Stomach smooth muscle (tissue), 2 donors: ENCODE measurements around the gene STAP2.

Source experiments
- H3K27ac ChIP-seq: one replicate; pipeline ENCODE4 v1.7.0; 2013; ENCODE audit warnings: mild to moderate bottlenecking, low read length, inconsistent platforms
- H3K27me3 ChIP-seq, 2 donors: one replicate each; pipeline ENCODE4 v1.7.0; 2013; ENCODE audit warnings: low read length in 2 of 2; ENCODE audit not compliant: insufficient read depth in 2 of 2, control insufficient read depth in 1 of 2
- H3K36me3 ChIP-seq, 2 donors: one replicate each; pipeline ENCODE4 v1.7.0; 2013; ENCODE audit warnings: low read length in 2 of 2; ENCODE audit not compliant: control insufficient read depth in 2 of 2, insufficient read depth in 2 of 2
- H3K4me1 ChIP-seq: one replicate; pipeline ENCODE4 v1.7.0; 2013; ENCODE audit warnings: low read length; ENCODE audit not compliant: control insufficient read depth, insufficient read depth
- H3K4me3 ChIP-seq, 2 donors: one replicate each; pipeline ENCODE4 v1.7.0; 2013; ENCODE audit warnings: low read length in 2 of 2
- H3K9ac ChIP-seq, 2 donors: one replicate each; pipeline ENCODE4 v1.7.0; 2013; ENCODE audit warnings: low read length in 2 of 2, mild to moderate bottlenecking in 1 of 2
- H3K9me3 ChIP-seq, 2 donors: one replicate each; pipeline ENCODE4 v1.7.0; 2013; ENCODE audit warnings: low read length in 2 of 2; ENCODE audit not compliant: control insufficient read depth in 2 of 2
- donor health status: healthy.
- donor health status: Pancreatic carcinoma.

STAP2 gene

DNA sequence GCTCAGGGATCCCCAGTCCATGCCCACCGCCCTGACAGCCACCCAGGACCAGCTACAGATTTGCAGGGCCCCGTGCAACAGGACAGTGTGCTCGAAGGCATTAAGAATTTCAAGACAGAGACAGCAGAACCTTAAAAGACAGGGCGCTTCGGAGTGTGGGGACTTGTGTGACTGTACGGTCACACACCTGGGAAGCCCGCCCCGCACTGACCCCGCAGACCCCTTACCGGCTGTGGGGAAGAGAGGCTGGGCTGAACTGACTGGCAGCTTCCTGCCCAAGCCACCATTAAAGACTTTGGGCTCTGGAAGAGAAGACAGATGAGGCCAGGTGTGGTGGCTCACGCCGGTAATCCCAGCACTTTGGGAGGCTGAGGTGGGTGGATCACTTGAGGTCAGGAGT lies 14.4 kb downstream of the STAP2 start:
- Histone ChIP-seq H3K27ac (no peak overlapping the region), H3K4me1 (peaks cover 12% of the 10 kb centered on the region), H3K27me3 (peaks cover 0 to 18% of the 10 kb centered on the region in 2 donors), H3K36me3 (no peaks in the 10 kb centered on the region), H3K4me3 (no peak overlapping the region), H3K9me3 (no peaks in the 10 kb centered on the region), H3K9ac (no peak overlapping the region)

DNA sequence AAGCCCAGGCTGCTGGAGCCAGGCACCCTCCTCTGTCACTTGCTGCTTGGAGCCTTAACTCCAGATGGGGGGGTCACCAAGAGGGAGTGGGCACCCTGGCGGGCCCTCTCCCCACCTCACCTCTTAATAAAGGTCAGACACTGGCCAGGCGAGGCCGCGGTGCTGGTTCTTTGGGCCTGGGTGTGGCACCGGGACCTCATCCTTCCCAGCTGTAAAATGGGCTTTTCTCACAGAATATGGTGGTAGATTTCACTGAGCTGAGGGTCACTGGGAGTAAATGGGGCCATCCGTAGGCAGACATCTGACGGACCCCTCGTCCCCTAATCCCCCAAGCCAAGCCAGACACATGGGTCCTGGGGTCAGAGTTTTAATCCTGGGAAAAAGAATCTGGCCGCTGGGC lies 14.9 kb downstream of the STAP2 start:
- Histone ChIP-seq H3K9me3 (no peaks in the 10 kb centered on the region), H3K27me3 (peaks cover 0 to 18% of the 10 kb centered on the region in 2 donors), H3K27ac (no peak overlapping the region), H3K4me3 (no peak overlapping the region), H3K4me1 (peaks cover 11% of the 10 kb centered on the region), H3K9ac (no peak overlapping the region), H3K36me3 (no peaks in the 10 kb centered on the region)

DNA sequence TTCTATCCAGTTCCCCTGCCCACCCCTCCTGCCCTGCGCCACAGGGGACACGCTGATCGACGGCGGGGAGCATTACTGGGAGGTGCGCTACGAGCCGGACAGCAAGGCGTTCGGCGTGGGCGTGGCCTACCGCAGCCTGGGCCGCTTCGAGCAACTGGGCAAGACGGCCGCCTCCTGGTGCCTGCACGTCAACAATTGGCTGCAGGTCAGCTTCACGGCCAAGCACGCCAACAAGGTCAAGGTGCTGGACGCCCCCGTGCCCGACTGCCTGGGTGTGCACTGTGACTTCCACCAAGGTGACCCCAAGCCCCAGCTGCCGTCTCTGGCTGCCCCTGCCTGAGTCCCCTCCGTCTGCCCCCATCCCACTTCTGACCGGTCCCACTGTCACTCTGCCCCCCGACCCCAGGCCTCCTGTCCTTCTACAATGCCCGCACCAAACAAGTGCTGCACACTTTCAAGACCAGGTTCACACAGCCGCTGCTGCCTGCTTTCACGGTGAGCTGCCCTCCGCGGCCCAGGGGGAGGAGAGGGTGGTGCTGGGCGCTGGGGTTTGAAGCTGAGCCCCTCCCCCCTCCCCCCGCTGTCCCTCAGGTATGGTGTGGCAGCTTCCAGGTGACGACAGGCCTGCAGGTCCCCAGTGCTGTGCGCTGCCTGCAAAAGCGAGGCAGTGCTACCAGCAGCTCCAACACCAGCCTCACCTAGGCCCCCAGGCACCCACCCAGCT lies 15.5 kb downstream of the STAP2 start:
- H3K9ac ChIP-seq = no peak overlapping the region
- no peak overlapping the region for H3K27ac ChIP-seq
- H3K9me3 ChIP-seq = no peaks in the 10 kb centered on the region
- peaks cover 9% of the 10 kb centered on the region for H3K4me1 ChIP-seq
- H3K36me3 ChIP-seq = no peaks in the 10 kb centered on the region
- peaks cover 0 to 18% of the 10 kb centered on the region in 2 donors for H3K27me3 ChIP-seq
- no peak overlapping the region for H3K4me3 ChIP-seq

DNA sequence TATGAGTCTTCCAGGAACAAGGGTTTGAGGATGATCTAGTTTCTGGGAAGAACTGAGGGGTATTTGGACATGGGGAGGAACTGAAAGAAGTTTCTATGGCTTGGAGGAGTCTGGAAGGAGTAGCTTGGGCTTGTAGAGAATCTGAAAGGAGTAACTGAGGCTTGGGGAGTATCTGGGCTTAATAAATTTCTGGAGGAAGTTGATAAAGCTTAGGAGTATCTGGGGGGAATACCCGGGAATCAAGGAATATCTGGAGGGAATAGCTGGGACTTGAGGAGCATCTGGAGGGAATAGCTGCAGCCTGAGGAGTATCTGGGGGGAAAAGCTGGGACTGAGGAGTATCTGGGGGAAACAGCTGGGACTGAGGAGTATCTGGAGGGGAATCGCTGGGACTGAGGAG lies 18.2 kb downstream of the STAP2 start:
- no peaks in the 10 kb centered on the region for H3K36me3 ChIP-seq
- no peaks in the 10 kb centered on the region for H3K4me1 ChIP-seq
- no peaks in the 10 kb centered on the region for H3K9me3 ChIP-seq
- H3K27me3 ChIP-seq = peaks cover 0 to 3% of the 10 kb centered on the region in 2 donors
- no peak overlapping the region for H3K9ac ChIP-seq
- H3K27ac ChIP-seq = no peak overlapping the region
- H3K4me3 ChIP-seq = no peak overlapping the region

DNA sequence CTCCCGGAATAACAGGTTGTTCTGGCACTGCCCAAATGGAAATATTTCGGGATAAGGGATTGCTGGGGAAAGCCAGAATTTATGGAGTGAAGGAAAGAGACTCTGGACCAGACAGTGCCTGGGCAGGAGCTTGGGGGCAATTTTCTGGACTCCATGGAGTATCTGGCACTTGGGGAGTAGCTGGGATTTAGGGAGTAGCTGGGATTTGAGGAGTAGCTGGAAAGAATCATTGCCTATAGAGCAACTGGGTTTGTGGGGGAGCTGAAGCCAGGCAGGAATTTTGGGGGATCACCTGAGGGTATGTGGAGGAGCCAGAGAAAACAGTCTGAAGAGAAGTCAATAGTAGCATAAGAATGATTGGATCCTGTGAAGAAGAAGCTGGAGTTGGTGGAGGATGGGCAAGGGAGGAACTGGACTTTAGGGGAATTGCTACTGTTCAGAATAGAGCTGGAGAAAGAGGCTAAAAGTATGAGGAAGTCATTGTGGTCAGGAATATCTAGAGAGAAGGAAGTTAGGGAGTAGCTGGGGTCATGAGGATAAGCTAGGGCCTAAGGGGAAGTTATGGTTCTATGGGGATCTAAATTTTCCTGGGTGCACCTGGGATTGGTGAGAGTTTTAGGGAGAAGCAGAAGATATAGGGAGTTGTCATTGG lies 19.4 kb downstream of the STAP2 start:
- H3K27ac ChIP-seq = no peak overlapping the region
- H3K9me3 ChIP-seq = no peaks in the 10 kb centered on the region
- H3K36me3 ChIP-seq = no peaks in the 10 kb centered on the region
- H3K27me3 ChIP-seq = peaks cover 0 to 3% of the 10 kb centered on the region in 2 donors
- no peak overlapping the region for H3K4me3 ChIP-seq
- no peak overlapping the region for H3K9ac ChIP-seq
- no peaks in the 10 kb centered on the region for H3K4me1 ChIP-seq

DNA sequence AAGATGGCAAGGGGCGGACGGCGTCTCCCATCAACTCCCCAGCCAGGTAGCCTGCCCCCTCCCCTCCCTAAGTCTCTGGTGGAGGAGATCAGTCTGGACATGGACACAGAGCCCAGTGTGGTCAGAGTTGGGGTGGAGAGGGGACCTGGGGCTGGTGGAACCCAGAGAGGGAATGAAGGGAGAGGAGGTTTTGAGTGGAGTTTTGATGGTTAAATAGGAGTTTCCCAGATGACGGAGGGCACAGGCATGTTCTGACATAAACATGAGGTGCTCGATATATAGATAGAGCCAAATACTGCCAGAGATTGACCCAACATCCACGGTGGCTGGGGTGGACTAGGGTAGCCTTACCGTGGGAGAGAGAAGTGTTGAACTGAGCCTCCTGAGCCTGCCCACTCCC lies 20.2 kb downstream of the STAP2 start:
- peaks cover 0 to 3% of the 10 kb centered on the region in 2 donors for H3K27me3 ChIP-seq
- H3K36me3 ChIP-seq = no peaks in the 10 kb centered on the region
- H3K9ac ChIP-seq = no peak overlapping the region
- H3K27ac ChIP-seq = no peak overlapping the region
- no peaks in the 10 kb centered on the region for H3K9me3 ChIP-seq
- H3K4me3 ChIP-seq = no peak overlapping the region
- H3K4me1 ChIP-seq = no peaks in the 10 kb centered on the region

DNA sequence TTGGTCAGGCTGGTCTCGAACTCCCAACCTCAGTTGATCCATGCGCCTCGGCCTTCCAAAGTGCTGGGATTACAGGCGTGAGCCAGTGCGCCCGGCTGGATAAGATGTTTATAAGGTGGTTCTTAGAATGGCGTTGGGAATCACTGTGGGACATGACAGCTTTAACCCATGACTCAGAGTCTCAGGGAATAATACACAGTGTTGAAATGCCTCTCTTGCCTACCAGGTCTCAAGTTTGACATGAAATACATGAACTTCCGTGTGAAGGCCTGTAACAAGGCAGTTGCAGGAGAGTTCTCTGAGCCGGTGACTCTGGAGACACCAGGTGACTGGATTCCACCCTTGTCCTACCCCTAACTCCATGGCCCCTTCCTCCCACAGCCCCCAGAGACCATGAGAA lies 21.7 kb downstream of the STAP2 start:
- no peak overlapping the region for H3K9ac ChIP-seq
- no peak overlapping the region for H3K27ac ChIP-seq
- peaks cover 0 to 3% of the 10 kb centered on the region in 2 donors for H3K27me3 ChIP-seq
- no peaks in the 10 kb centered on the region for H3K9me3 ChIP-seq
- H3K4me3 ChIP-seq = no peak overlapping the region
- no peaks in the 10 kb centered on the region for H3K4me1 ChIP-seq
- no peaks in the 10 kb centered on the region for H3K36me3 ChIP-seq

DNA sequence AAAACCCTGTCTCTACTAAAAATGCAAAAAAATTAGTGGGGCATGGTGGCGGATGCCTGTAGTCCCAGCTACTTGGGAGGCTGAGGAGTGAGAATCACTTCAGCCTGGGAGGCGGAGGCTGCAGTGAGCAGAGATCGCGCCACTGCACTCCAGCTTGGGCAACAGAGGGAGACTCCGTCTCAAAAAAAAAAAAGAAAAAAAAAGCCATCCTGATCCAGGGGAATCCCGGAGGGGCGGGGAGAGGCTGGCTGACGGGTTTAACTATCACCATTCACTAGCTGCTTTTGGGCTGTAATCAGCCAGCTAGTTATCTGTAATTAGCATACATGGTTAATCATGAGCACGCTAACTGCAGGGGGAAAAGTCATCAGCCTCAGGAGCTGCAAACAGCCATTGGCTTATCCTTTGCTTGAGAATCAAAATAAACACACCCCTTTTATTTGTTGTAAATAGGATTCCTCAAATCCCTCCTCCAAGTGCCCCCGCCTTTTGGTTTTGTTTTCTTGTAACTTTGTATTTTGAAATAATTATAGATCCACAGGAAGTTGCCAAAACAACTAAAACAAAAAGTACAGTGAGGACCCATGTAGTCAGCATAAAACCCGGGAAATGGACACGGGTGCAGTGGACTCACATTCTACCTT lies 24.7 kb downstream of the STAP2 start:
- no peaks in the 10 kb centered on the region for H3K27me3 ChIP-seq
- no peak overlapping the region for H3K9ac ChIP-seq
- H3K9me3 ChIP-seq = no peaks in the 10 kb centered on the region
- H3K36me3 ChIP-seq = no peaks in the 10 kb centered on the region
- H3K27ac ChIP-seq = no peak overlapping the region
- H3K4me3 ChIP-seq = no peak overlapping the region
- H3K4me1 ChIP-seq = no peaks in the 10 kb centered on the region

DNA sequence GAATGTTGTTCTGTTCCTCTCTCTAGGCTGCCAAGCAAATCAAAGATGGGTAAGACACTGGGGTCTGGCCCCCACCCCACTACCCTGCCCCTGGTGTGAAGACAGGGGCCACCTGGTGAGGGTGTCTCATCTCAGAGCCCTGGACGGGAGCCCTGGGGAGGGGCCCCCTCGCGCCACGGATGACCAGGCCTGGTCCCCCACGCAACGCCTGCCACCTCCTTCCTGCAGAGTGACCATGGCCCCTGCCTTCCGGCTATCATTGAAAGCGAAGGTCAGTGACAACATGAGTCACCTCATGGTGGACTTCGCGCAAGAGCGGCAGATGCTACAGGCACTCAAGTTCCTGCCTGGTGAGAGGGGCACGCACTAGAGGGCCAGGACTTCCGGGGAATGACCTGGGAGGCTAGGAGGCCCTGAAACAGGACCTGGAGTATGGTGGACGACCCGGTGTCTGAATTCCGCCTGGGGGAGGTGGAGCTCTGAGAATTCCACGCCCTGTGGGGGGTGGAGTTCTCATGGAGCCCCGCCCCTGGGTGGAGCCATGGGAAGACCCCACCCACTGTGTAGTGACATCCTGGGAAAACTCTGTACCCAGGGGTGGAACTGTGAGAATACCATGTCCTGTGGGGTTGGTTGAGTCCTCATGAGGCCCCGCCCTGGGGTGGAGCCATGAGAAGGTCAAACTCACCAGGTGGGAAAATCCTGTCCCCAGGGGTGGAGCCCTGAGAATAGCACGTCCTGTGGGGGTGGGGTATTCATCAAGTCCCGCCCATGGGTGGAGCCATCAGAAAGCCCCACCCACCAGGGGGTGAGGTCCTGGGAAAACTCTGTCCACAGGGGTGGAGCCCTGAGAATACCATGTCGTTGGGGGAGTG lies 28.1 kb downstream of the STAP2 start:
- H3K36me3 ChIP-seq = no peaks in the 10 kb centered on the region
- no peak overlapping the region for H3K9ac ChIP-seq
- no peaks in the 10 kb centered on the region for H3K9me3 ChIP-seq
- no peaks in the 10 kb centered on the region for H3K4me1 ChIP-seq
- no peak overlapping the region for H3K4me3 ChIP-seq
- peaks cover under 1 to 2% of the 10 kb centered on the region in 2 donors for H3K27me3 ChIP-seq
- no peak overlapping the region for H3K27ac ChIP-seq

DNA sequence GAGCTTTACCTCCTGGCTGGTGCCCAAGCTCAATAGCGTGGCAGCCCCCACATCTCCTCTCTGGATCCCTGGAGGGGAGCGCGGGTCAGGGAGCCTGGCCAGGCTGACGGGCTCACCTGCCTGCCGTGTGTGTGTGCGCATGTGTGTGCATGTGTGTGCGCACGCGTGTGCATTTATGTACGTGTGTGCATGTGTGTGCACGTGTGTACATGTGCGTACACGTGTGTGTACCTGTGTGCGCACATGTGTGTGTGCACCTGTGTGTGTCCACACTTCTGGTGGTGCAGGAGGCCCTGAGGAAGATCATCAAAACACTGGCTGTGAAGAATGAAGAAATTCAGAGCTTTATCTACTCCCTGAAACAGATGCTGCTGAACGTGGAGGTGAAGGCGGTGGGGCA lies 33.0 kb downstream of the STAP2 start:
- Histone ChIP-seq H3K27ac (no peak overlapping the region), H3K4me1 (no peaks in the 10 kb centered on the region), H3K4me3 (no peak overlapping the region), H3K27me3 (peaks cover 13 to 15% of the 10 kb centered on the region in 2 donors), H3K9ac (no peak overlapping the region), H3K9me3 (no peaks in the 10 kb centered on the region), H3K36me3 (no peaks in the 10 kb centered on the region)
